Astrocyte of the cerebellum (primary cell): ENCODE measurements around the gene TMEM158.

Experiments
- DNase-seq: peaks from one replicate; pipeline ENCODE4 v3.0.0-alpha.2; 2011; ENCODE audit warnings: low read depth
- H3K4me3 ChIP-seq: 2 replicates; pipeline ENCODE4 v1.5.1; 2011; ENCODE audit warnings: mild to moderate bottlenecking, low read depth, low read length, moderate library complexity
- CTCF ChIP-seq: IDR thresholded peaks from 2 replicates; pipeline ENCODE4 v1.5.1; 2012; ENCODE audit warnings: low read length, low read depth, moderate library complexity, mild to moderate bottlenecking; ENCODE audit errors: missing control alignments
- in situ Hi-C: cut with HindIII; loops from 2 replicates; pipeline ENCODE4 v1.10.0; 2017; ENCODE audit warnings: low sequenced_read_pairs

The TMEM158 gene

GRCh38 chr3:45181496-45181895 lies 44.6 kb downstream of the TMEM158 start:
- no peak for DNase-seq
- no peak for TF ChIP-seq CTCF

DNA sequence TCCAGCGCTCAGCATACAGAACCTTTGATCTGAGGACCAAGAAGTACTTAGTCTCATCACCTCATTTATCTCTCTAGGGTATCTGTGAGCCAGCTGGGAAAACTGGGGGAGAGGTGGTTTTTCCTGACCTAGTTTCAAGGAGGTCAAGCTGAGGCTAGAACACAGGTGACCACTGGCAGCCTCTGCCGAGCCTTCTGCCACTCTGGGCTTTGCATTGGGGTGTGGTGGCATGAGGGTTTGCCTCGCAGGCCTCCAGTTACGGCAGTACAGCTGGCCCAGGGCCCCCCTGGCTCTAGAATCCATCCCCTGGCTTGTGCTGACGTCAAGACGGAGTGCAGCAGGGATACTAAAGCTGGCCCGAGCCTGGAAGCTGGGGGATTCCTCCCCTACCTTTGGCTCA lies 45.2 kb downstream of the TMEM158 start:
- no peak overlapping the region for H3K4me3 ChIP-seq
- DNase-seq = no peak
- TF ChIP-seq CTCF = no peak
- in situ Hi-C loops = no loop called here

More at GRCh38 chr3:45181496-45181895, 44.6 kb downstream of the TMEM158 start:
- in situ Hi-C loops = no loop called here
- no peak overlapping the region for H3K4me3 ChIP-seq

DNA sequence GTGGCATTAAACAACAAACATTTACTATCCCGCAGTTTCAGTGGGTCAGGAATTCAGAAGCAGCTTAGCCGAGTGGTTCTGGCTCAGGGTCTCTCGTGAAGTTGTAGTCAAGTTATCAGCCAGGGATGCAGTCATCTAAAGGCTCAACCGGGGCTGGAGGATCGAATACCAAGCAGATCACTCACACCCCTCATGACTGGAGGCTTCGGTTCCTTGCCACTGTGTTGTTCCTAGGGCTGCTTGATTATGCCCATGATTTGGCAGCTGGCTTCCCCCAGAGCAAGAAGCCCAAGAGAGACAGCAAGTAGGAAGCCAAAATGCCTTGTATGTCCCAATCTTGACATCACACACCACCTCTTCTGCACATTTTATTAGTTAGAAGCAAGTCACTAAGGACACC lies 46.0 kb downstream of the TMEM158 start:
- in situ Hi-C loops = no loop called here
- TF ChIP-seq CTCF = no peak
- no peak for DNase-seq
- H3K4me3 ChIP-seq = no peak overlapping the region

DNA sequence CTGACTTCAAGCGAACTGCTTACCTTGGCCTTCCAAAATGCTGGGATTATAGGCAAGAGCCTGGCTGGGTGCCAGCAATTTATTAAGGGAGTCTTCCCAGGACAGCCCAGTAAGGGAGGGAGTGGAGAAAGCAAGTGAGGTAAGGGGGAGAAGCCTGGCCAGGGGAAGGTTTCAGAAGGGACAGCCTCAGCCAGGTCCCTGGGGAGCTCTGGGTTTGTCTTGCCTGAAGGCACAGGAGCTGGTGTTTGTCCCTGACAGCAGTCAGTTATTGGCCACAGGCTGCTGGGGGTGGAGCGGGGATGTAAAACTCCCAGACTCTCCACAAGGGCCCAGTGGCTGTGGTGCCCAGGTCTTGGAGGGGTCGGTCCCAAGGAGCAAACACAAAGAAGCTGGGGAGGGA lies 46.9 kb downstream of the TMEM158 start:
- DNase-seq = no peak
- in situ Hi-C loops = no loop called here
- TF ChIP-seq CTCF = no peak
- H3K4me3 ChIP-seq = no peak overlapping the region

DNA sequence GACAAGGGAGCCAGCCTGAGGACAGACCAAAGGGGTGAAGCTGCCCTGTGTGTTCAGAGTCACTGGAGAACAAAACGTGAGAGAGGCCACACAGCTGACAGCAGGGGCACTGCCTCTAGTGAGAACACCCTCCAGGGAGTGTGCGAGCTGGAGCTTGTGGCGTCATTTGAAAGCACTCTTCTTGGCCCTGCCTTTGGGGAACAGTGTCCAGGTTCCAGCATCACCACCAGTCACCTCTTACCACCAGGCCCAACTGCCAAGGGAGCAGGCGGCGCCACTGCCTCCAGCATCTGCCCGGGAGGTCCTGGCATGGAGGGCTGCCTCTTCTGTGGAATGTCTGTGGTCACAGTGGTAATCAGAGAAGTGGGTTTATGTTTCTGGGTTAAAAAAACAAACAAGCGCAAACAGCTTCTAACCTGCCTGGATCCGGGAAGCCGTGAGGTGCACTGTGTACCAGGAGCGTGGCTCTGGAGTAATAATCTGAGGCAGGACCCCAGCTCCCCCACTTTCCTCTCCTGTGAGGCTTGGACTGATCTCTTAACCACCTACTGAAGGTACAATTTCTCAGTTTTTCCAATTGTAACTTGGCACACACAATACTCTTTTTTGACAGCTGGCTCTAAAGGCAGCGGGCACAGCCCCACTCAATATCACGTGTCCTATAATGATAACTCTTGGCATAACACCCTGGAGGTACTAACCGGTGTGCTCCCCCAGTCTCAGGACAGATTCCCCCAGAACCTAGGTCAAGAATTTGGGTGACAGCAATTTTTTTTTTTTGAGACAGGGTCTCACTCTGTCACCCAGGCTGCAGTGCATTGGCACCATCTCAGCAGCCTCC lies 47.7 kb downstream of the TMEM158 start:
- in situ Hi-C loops = no loop called here
- TF ChIP-seq CTCF = no peak
- peak; percentile 79 for DNase-seq
- H3K4me3 ChIP-seq = no peak overlapping the region

DNA sequence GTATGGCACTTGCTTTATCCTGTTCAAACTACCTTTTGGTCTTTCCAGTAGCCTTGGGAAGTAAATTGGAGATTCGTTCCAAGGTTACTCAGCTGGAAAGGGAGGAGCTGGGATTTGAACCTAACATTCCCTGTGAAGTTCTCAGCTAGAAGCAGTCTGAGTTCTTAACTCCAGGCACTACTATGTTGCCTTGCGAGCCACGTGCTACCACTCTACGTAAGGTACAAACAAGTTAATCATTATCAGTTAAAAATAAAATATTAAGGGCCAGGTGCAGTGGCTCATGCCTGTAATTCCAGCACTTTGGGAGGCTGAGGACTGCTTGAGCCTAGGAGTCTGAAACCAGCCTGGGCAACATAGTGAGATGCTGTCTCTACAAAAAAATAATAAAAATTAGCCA lies 49.2 kb downstream of the TMEM158 start:
- in situ Hi-C loops = no loop called here

More for the DNA sequence above, 49.2 kb downstream of the TMEM158 start:
- H3K4me3 ChIP-seq = no peak overlapping the region
- DNase-seq = no peak
- TF ChIP-seq CTCF = no peak
